Naive thymus-derived CD8-positive, alpha-beta T cell (primary cell): ENCODE data around the gene PSG11. TPM values are rescaled to one million over a fixed set of nuclear protein-coding genes. Genes with fewer than 3 reads are reported as not detected.
A peak's percentile ranks its signal among the peaks of the same experiment; 100 is the strongest.
"Not testable (repeated sequence)": the region's sequence is repeated elsewhere in the genome, so short reads cannot be mapped to it uniquely, and the experiment has no call there.

Experiments
- ATAC-seq, 2 donors: fragments of 150-1000 bp; cut with Tn5 transposase in 1 of 2; sonication (Bioruptor Pico), chemical (Tn5 transposase) in 1 of 2; 1 replicate in 1 of 2; 2 replicates in 1 of 2; pipeline ENCODE4 v1.10.0; 2021; ENCODE audit warnings: mild to moderate bottlenecking in 2 of 2, moderate library complexity in 2 of 2
- POLR2A ChIA-PET: fragments of 350-600 bp; sonication (Branson Sonifier 250); formaldehyde crosslinking; loops from one replicate; lab custom pipeline; 2021; ENCODE audit warnings: antibody characterized with exemption; lab: Charles Lee
- DNase-seq, 10 donors: peaks; one replicate each; pipeline versions ENCODE4 v3.0.0 to v3.0.0-alpha.2; 2020 to 2022
- H3K27ac Mint-ChIP-seq, 10 donors: one replicate each; pipeline ENCODE4 v1.8.0; 2020 to 2022; ENCODE audit warnings: mild to moderate bottlenecking in 10 of 10, mixed read lengths in 10 of 10, moderate library complexity in 4 of 10, inconsistent platforms in 1 of 10
- H3K27me3 Mint-ChIP-seq, 5 donors: one replicate each; pipeline ENCODE4 v1.8.0; 2021 to 2022; ENCODE audit warnings: mixed read lengths in 5 of 5
- H3K36me3 Mint-ChIP-seq, 3 donors: one replicate each; pipeline ENCODE4 v1.8.0; 2020 to 2022; ENCODE audit warnings: mixed read lengths in 3 of 3, mild to moderate bottlenecking in 2 of 3, inconsistent platforms in 1 of 3
- H3K4me1 Mint-ChIP-seq, 4 donors: one replicate each; pipeline ENCODE4 v1.8.0; 2021 to 2022; ENCODE audit warnings: mixed read lengths in 4 of 4
- H3K4me3 Mint-ChIP-seq, 10 donors: one replicate each; pipeline ENCODE4 v1.8.0; 2020 to 2022; ENCODE audit warnings: mild to moderate bottlenecking in 10 of 10, mixed read lengths in 10 of 10, moderate library complexity in 6 of 10, inconsistent platforms in 1 of 10
- H3K9me3 Mint-ChIP-seq, 9 donors: one replicate each; pipeline ENCODE4 v1.8.0; 2020 to 2022; ENCODE audit warnings: mixed read lengths in 9 of 9, mild to moderate bottlenecking in 3 of 9, inconsistent platforms in 1 of 9, moderate library complexity in 1 of 9
- polyA plus RNA-seq, 3 donors: library from polyadenylated mRNA; unstranded; fragments of 300-500 nt; fragmentation: Illumina TruSeq; gene quantifications; one replicate each; pipeline ENCODE4 v1.2.3, GENCODE V29; 2021
- total RNA-seq, 8 experiments: library from RNA in 2 of 8; stranded (reverse) in 2 of 8; gene quantifications; one replicate each; pipeline ENCODE4 v1.2.3 and lab custom pipeline; 2021 to 2026

Gene PSG11
- total RNA-seq = not detected
- not detected for polyA plus RNA-seq
- 0 reads per million in 6 experiments for total RNA-seq (lab: John Stamatoyannopoulos, UW)

DNA sequence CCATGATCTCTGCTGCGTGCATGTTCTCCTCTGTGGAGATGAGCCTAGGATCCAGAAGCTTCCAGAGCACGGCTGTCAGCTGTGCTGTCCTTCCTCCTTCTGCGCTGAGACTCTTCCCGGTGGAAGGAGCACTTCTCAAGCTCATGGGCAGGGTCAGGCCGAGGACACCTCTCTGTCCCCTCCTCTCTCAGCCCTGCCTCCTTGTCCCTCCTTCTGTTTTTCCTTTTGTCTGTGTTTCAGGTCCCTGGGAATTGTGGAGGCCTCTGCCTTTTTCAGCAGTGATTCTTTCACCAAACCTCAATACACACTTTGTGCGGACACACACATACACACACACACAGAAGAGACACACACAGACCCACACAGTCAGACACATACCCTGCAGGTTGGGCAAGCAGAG lies at the start of gene PSG11:
Gene PSG11, minus strand, starts transcription at position 101 of the 400 bp plus-strand sequence. Its CDS starts 97 bp downstream, at position 4.
- H3K27ac Mint-ChIP-seq, DNase-seq, ATAC-seq, H3K4me3 Mint-ChIP-seq, H3K9me3 Mint-ChIP-seq, H3K4me1 Mint-ChIP-seq, POLR2A ChIA-PET, H3K36me3 Mint-ChIP-seq: not testable (repeated sequence)
- peaks cover 14 to 46% (median 23%) of the 10 kb centered on the region in 5 donors for H3K27me3 Mint-ChIP-seq

DNA sequence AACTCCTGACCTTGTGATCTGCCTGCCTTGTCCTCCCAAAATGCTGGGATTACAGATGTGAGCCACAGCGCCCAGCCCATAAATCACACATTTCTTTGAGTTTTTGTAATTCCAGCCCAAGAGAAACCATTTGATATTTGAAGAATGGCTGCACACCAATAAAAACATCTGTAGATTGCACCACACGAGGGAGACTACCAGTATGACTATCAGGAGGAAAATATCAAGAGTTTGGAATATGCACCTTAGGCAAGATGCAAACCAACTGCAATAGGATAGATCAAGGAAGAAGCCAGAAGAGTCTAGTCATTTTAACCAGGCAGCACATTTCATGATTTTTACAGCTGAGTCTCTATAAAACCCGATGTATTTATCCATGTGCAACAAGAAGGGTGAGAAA lies 36.1 kb upstream of the PSG11 start:
- peaks cover 10 to 67% (median 23%) of the 10 kb centered on the region in 5 donors for H3K27me3 Mint-ChIP-seq
- H3K27ac Mint-ChIP-seq, H3K4me1 Mint-ChIP-seq, ATAC-seq, DNase-seq, POLR2A ChIA-PET, H3K4me3 Mint-ChIP-seq, H3K36me3 Mint-ChIP-seq: not testable (repeated sequence)
- peaks cover 0 to 12% (median 4%) of the 10 kb centered on the region in 9 donors for H3K9me3 Mint-ChIP-seq

DNA sequence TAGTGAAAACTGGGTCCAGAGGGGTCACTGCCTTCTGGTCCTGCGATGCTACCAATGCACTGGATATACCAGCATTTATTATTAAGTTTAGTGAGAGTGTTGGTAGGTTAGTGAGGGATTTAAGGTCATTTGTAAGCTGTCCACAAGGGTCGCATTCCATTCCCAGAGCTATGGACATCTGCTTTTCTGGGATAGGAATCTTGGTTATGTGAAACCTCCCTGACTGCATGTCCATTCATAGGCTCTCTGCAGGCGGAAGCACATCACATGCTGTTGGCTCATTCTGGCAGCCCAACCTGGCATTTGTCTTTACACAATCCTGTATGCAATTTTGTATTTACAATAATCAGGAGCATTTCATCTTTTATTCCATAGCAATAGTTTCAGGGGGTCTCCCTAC lies 35.1 kb upstream of the PSG11 start:
- H3K4me1 Mint-ChIP-seq, H3K4me3 Mint-ChIP-seq, DNase-seq, ATAC-seq, H3K27ac Mint-ChIP-seq, POLR2A ChIA-PET: not testable (repeated sequence)
- peaks cover 8 to 56% (median 14%) of the 10 kb centered on the region in 5 donors for H3K27me3 Mint-ChIP-seq
- peaks cover 0 to 17% (median 4%) of the 10 kb centered on the region in 3 donors for H3K36me3 Mint-ChIP-seq
- H3K9me3 Mint-ChIP-seq = peaks cover 0 to 22% (median 10%) of the 10 kb centered on the region in 9 donors

DNA sequence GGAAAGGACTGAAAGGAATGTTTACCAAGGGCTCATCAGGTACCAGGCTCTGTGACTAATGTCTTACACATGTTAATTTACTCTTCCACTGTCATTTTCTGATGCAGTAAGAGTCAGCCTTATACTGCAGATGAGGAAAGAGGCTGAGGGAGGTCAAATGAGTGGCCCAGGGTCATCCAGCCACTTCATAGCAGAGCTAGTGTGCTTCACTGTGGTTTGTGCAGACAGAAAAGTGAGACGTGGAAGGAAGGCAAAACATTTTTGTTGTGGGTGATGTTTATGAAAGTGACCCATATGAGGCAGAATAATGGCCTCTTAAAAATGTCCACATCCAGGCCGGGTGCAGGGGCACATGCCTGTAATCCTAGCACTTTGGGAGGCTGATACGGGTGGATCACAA lies 34.0 kb upstream of the PSG11 start:
- H3K27ac Mint-ChIP-seq, ATAC-seq: not testable (repeated sequence)
- peaks cover 2 to 32% (median 18%) of the 10 kb centered on the region in 9 donors for H3K9me3 Mint-ChIP-seq

DNA sequence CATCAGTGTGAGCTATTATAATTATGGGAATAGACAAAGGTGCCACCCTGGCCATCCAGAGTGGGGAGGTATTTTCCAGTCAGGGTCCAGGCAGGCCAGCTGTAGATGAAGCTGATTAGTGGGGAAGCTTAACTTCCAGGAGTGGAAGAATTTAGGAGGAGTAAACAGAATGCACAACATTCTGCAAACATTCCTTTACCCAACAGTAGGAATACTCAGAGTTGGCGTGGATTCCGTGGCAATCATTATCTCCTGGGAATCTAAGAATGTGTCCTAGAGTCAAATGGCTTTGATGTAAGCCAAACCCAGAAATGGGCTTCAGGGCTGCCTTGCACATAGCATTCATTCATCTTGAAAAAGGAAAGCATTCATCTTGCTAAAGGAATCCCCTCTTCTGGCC lies 33.2 kb upstream of the PSG11 start:
- Mint-ChIP-seq H3K9me3 (peaks cover 5 to 40% (median 26%) of the 10 kb centered on the region in 9 donors), H3K36me3 (peaks cover 0 to 28% (median 4%) of the 10 kb centered on the region in 3 donors), H3K27me3 (peaks cover 5 to 48% (median 9%) of the 10 kb centered on the region in 5 donors)
- ATAC-seq, H3K27ac Mint-ChIP-seq, H3K4me3 Mint-ChIP-seq, DNase-seq, H3K4me1 Mint-ChIP-seq, POLR2A ChIA-PET: not testable (repeated sequence)

More for the DNA sequence above, 34.0 kb upstream of the PSG11 start:
- DNase-seq, H3K4me1 Mint-ChIP-seq, POLR2A ChIA-PET, H3K4me3 Mint-ChIP-seq: not testable (repeated sequence)
- H3K36me3 Mint-ChIP-seq = peaks cover 0 to 20% (median 4%) of the 10 kb centered on the region in 3 donors
- peaks cover 5 to 48% (median 9%) of the 10 kb centered on the region in 5 donors for H3K27me3 Mint-ChIP-seq

DNA sequence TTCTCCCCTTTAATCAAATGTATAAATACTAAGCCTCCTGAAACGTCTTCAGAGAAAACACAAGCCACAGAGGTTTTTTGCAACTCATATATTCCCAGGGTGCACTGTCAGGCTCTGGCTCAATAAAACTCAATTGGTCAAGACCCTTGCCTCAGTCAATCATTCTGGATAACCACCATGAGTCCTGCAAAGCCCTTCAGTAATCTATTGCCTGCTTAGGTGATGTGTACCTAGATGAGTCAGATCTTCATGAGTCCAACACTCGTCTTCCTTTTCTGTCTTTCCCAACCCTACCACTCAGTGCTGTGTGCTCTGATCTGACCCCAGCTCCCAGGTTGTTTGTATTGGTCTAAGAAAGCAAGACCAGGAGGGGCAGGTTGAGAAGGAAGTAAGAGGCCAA lies 32.2 kb upstream of the PSG11 start:
- Mint-ChIP-seq H3K36me3 (peaks cover 0 to 32% (median 4%) of the 10 kb centered on the region in 3 donors), H3K27me3 (peaks cover 5 to 48% (median 10%) of the 10 kb centered on the region in 5 donors), H3K9me3 (peaks cover 8 to 48% (median 31%) of the 10 kb centered on the region in 9 donors), H3K27ac (peak overlapping the region in 1 of 10 donors; percentile 73)
- ATAC-seq, POLR2A ChIA-PET, DNase-seq, H3K4me3 Mint-ChIP-seq, H3K4me1 Mint-ChIP-seq: not testable (repeated sequence)

DNA sequence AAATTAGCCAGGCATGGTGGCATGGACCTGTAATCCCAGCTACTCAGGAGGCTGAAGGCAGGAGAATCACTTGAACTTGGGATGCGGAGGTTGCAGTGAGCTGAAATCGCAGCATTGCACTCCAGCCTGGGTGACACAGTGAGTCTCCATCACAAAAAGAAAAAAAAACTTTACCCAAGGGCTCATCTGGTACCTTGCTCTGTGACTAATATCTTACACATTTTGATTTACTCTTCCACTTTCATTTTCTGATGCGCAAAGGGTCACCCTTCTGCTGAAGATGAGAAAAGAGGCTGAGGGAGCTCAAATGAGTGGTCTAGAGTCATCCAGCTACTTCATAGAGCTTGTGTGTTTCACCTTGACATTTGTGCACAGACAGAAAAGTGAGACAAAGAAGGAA lies 21.7 kb upstream of the PSG11 start:
- peaks cover 5 to 28% (median 15%) of the 10 kb centered on the region in 5 donors for H3K27me3 Mint-ChIP-seq
- H3K4me3 Mint-ChIP-seq, DNase-seq, ATAC-seq, H3K9me3 Mint-ChIP-seq, POLR2A ChIA-PET, H3K27ac Mint-ChIP-seq, H3K36me3 Mint-ChIP-seq, H3K4me1 Mint-ChIP-seq: not testable (repeated sequence)

DNA sequence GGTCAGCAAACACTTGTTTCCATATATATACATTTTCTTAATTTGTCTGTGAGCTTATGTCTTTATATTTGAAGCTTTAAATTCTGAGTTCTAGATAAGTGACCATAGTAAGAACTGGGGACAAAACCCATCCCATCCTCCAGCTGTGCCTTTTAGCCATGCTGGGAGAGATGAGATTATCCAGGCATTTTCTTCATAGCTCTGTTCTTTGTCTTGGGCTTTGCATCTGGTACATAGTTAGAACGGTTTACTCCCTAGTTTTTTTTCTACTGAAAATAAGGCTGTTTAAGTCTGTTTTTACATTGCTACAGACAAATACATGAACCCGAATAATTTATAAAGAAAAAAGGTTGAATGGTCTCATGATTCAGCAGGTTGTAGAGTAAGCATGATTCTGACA lies 20.3 kb upstream of the PSG11 start:
- POLR2A ChIA-PET, H3K4me1 Mint-ChIP-seq, H3K4me3 Mint-ChIP-seq, DNase-seq, ATAC-seq, H3K9me3 Mint-ChIP-seq, H3K36me3 Mint-ChIP-seq, H3K27ac Mint-ChIP-seq: not testable (repeated sequence)
- H3K27me3 Mint-ChIP-seq = peaks cover 6 to 29% (median 15%) of the 10 kb centered on the region in 5 donors

DNA sequence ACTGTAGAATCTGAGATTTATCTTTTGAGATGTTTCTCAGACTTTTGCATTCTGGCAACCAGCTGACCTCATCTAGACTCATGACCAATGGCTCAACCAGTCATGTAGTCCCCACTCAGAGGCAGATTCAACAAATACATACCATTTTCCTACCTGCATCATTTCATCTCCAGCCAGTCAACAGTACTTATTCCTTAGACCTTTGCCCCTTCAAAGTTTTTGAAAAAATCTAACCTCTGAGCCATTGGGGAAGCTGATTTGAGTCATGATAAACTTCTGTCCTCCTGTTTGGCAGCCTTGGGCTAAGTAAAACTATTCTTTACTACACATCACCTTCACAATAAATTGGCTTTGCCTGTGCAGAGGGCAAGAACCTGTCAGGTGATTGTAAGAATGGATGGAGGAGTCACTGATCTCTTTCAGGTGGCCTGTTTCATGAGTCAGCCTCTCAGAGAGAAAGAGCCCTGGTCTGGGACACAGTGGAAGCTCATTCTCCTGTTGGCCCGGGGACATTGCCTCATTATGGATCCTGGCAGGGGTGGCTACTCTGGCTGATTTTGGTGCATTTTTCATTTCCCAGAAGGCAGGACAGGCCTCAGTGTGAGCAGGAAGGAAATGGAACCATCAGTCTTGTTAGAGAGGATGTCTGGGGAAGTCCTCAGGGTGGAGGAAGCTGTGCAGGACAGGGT lies 17.4 kb upstream of the PSG11 start:
- H3K27me3 Mint-ChIP-seq = peaks cover 8 to 31% (median 21%) of the 10 kb centered on the region in 5 donors
- ATAC-seq, H3K36me3 Mint-ChIP-seq, H3K4me3 Mint-ChIP-seq, H3K4me1 Mint-ChIP-seq, H3K9me3 Mint-ChIP-seq, POLR2A ChIA-PET, DNase-seq, H3K27ac Mint-ChIP-seq: not testable (repeated sequence)

DNA sequence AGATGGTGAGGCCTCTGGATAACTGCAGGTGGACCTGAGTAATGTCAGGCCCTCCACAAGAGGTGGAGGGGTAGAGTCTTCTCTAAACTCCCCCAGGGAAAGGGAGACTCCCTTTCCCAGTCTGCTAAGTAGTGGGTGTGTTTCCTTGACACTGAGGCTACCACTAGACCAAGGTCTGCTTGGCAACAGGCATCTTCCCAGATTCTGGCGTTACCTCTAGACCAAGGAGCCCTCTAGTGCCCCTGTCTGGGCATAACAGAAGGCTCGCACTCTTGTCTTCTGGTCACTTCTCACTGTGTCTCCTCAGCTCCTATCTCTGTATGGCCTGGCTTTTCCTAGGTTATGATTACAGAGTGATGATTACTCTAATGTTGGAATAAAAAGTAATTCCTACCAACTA lies 5.4 kb upstream of the PSG11 start:
- H3K4me1 Mint-ChIP-seq, DNase-seq, H3K4me3 Mint-ChIP-seq, H3K9me3 Mint-ChIP-seq, H3K27ac Mint-ChIP-seq, ATAC-seq, H3K36me3 Mint-ChIP-seq, POLR2A ChIA-PET: not testable (repeated sequence)
- peaks cover 24 to 64% (median 33%) of the 10 kb centered on the region in 5 donors for H3K27me3 Mint-ChIP-seq

DNA sequence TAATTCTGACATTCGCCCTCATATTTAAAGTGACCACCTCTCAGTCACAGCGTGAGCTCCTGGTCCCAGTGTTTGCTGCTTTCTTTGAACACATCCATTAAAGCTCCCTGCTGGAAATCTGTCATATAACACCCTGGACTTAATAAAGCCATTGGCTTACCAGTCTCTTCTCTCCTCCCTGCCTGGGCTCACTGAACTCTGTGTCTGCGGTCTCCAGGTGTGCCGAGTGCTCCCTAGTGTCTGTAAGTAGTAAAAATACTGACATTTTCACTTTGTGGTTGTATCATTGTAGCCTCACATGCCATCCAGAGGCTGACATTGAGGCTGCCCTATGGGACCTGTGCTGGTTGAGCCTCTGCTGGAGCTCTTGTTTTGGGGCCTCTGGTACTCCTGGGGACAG lies 2.6 kb upstream of the PSG11 start:
- ATAC-seq = no peak

DNA sequence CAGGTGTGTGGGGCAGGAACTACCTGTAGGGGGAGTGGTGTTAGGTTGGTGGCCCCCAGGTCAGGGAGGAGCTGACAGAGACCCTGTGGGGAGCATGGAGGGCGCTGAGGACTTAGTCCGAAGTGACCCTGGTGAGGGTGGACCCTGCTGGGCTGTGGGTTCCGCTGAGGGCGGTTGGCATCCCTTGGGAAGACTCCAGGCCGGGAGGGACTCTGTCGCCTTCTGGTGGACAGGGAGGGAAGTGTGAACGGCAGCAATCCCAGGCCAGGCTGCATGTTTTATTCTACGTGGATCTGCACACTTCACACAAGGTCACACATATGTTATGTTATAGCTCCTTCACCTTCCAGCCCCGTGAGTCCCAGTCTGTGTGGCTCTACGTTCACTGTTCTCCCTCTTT lies 1.7 kb upstream of the PSG11 start:
- H3K9me3 Mint-ChIP-seq, POLR2A ChIA-PET, H3K36me3 Mint-ChIP-seq, H3K27ac Mint-ChIP-seq, DNase-seq, H3K4me3 Mint-ChIP-seq, H3K4me1 Mint-ChIP-seq, ATAC-seq: not testable (repeated sequence)
- H3K27me3 Mint-ChIP-seq = peaks cover 19 to 57% (median 25%) of the 10 kb centered on the region in 5 donors

More for the DNA sequence above, 2.6 kb upstream of the PSG11 start:
- no peaks in the 10 kb centered on the region for H3K36me3 Mint-ChIP-seq
- H3K9me3 Mint-ChIP-seq = peaks cover 0 to 2% (median 0%) of the 10 kb centered on the region in 9 donors
- DNase-seq = no peak
- peaks cover 0 to 2% (median 0%) of the 10 kb centered on the region in 4 donors for H3K4me1 Mint-ChIP-seq
- H3K27me3 Mint-ChIP-seq = peaks cover 20 to 57% (median 25%) of the 10 kb centered on the region in 5 donors
- POLR2A ChIA-PET = no interaction called here
- no peak overlapping the region for H3K4me3 Mint-ChIP-seq
- H3K27ac Mint-ChIP-seq = no peak overlapping the region

DNA sequence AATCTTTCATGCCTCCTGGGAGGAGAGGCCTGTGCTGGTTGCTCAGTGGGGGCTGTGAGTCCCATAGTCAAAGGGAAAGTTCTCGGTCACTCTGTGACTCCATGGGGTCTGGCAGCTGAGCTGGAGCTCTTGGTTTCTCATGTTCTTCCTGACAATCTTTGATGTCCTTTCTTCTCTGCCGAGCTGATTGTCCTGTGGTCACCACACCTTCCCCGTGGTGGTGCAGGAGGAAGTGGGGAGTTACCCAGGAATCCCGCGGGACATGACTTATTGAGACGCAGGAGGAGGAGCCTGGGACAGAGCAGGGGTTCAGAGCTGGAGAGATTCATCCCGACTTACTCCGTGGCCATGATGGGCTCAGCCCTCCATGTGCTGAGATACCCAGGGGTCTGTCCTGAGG lies 792 bp upstream of the PSG11 start:
- POLR2A ChIA-PET, H3K27ac Mint-ChIP-seq, ATAC-seq, DNase-seq, H3K4me3 Mint-ChIP-seq, H3K36me3 Mint-ChIP-seq, H3K4me1 Mint-ChIP-seq, H3K9me3 Mint-ChIP-seq: not testable (repeated sequence)
- H3K27me3 Mint-ChIP-seq = peaks cover 16 to 53% (median 24%) of the 10 kb centered on the region in 5 donors
